T-cell (primary cell): ENCODE measurements around the gene NLGN4X. TPM values are rescaled to one million over a fixed set of nuclear protein-coding genes. Genes with fewer than 3 reads are reported as not detected.

Source experiments
- ATAC-seq, 4 experiments: fragments of 200-7000 bp in 3 of 4; fragments of 150-1000 bp in 1 of 4; cut with Tn5 transposase; replicated peaks in 1 of 4; 1 replicate in 3 of 4; 2 replicates in 1 of 4; pipeline ENCODE4 v1.10.0; 2021; ENCODE audit warnings: moderate library complexity in 3 of 4, mild to moderate bottlenecking in 2 of 4, moderate number of reproducible peaks in 1 of 4
- CTCF ChIA-PET, 2 donors: fragments of 300-600 bp; sonication (Branson Sonifier 250); formaldehyde crosslinking; loops; one replicate each; lab custom pipeline; 2022; ENCODE audit warnings: antibody characterized with exemption in 2 of 2; lab: Charles Lee
- POLR2A ChIA-PET, 2 donors: fragments of 300-600 bp; sonication (Branson Sonifier 250); formaldehyde crosslinking; loops; one replicate each; lab custom pipeline; 2022; ENCODE audit warnings: antibody characterized with exemption in 2 of 2; lab: Charles Lee
- DNase-seq, 35 experiments: peaks; one replicate each; pipeline versions ENCODE4 v3.0.0 to v3.0.0-alpha.2; 2013 to 2023
- H3K27ac ChIP-seq: one replicate; pipeline ENCODE4 v1.5.1; 2013; ENCODE audit warnings: low read length
- H3K27me3 ChIP-seq, 2 experiments: replicated peaks in 1 of 2; 1 replicate in 1 of 2; 2 replicates in 1 of 2; pipeline versions ENCODE4 v1.6.1 to v1.7.0; 2013; ENCODE audit warnings: low read length in 1 of 2, mixed read lengths in 1 of 2; ENCODE audit not compliant: control insufficient read depth in 2 of 2, insufficient read depth in 2 of 2; ENCODE audit errors: extremely low read depth in 1 of 2
- H3K36me3 ChIP-seq, 2 donors: 1 replicate in 1 of 2; 2 replicates in 1 of 2; pipeline versions ENCODE4 v1.6.1 to v1.7.0; 2013; ENCODE audit warnings: low read length in 1 of 2; ENCODE audit not compliant: control insufficient read depth in 2 of 2, insufficient read depth in 1 of 2; ENCODE audit errors: extremely low read depth in 1 of 2
- H3K4me1 ChIP-seq, 2 experiments: 1 replicate in 1 of 2; 2 replicates in 1 of 2; pipeline versions ENCODE4 v1.6.1 to v1.7.0; 2013; ENCODE audit warnings: low read length in 2 of 2, mixed read lengths in 1 of 2; ENCODE audit not compliant: insufficient read depth in 2 of 2, control insufficient read depth in 1 of 2; ENCODE audit errors: extremely low read depth in 1 of 2
- H3K4me3 ChIP-seq, 2 donors: 1 replicate in 1 of 2; 2 replicates in 1 of 2; pipeline versions ENCODE4 v1.5.1 to v1.7.0; 2013; ENCODE audit warnings: mild to moderate bottlenecking in 2 of 2, low read length in 1 of 2, moderate library complexity in 1 of 2; ENCODE audit not compliant: control insufficient read depth in 1 of 2; ENCODE audit errors: extremely low read depth in 1 of 2
- H3K9me3 ChIP-seq: 2 replicates; pipeline ENCODE4 v1.7.0; 2013
- H3K27ac Mint-ChIP-seq, 2 donors: one replicate each; pipeline ENCODE4 v1.8.0; 2020 to 2021; ENCODE audit warnings: mild to moderate bottlenecking in 2 of 2, mixed read lengths in 2 of 2
- H3K27me3 Mint-ChIP-seq, 2 donors: one replicate each; pipeline ENCODE4 v1.8.0; 2021 to 2022; ENCODE audit warnings: mixed read lengths in 2 of 2
- H3K36me3 Mint-ChIP-seq: one replicate; pipeline ENCODE4 v1.8.0; 2021; ENCODE audit warnings: mixed read lengths
- H3K4me1 Mint-ChIP-seq, 3 donors: one replicate each; pipeline ENCODE4 v1.8.0; 2020 to 2022; ENCODE audit warnings: mixed read lengths in 3 of 3, mild to moderate bottlenecking in 1 of 3
- H3K4me3 Mint-ChIP-seq, 3 donors: one replicate each; pipeline ENCODE4 v1.8.0; 2020 to 2022; ENCODE audit warnings: mild to moderate bottlenecking in 3 of 3, mixed read lengths in 3 of 3, moderate library complexity in 3 of 3
- H3K9me3 Mint-ChIP-seq, 3 donors: one replicate each; pipeline ENCODE4 v1.8.0; 2020 to 2022; ENCODE audit warnings: mixed read lengths in 3 of 3
- WGBS: methylation state at CpG from one replicate; pipeline ENCODE4 v1.1.5; 2013; ENCODE audit warnings: missing lambda C conversion rate; ENCODE audit not compliant: insufficient coverage; 5-methylcytosine and 5-hydroxymethylcytosine counted together
- total RNA-seq, 35 experiments: library from RNA in 6 of 35; stranded (reverse) in 6 of 35; fragments of 120-200 nt in 1 of 35; gene quantifications; one replicate each; pipeline versions ENCODE4 v1.2.1 to v1.2.4 and lab custom pipeline; 2013 to 2026

Gene NLGN4X
- total RNA-seq, 5 donors from 2014 or later (not counting 1 experiment from before 2014, with no cell fraction given), result 0.12 to 0.25 (median 0.13) TPM; not detected in 2

DNA sequence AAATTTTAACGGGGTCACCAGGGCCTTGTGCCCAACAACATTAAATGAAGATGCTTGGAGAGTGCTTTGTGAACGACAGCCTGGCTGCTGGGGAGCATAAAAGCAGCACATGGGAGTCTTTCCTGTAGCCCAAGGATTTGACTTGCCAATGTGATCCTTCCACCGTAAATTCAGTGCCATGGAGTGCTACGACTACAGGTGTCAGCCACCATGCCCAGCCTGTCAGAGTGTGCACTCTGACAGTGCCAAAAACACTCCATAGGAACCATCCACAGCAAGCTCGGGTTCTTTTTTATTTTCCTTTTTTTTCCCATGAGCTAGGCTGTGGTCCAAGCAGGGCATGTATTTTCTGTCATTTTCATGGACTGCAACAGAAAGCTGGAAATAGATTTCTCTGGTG, 156.9 kb downstream of the NLGN4X start:
- H3K4me1 Mint-ChIP-seq, result no peaks in the 10 kb centered on the region
- H3K27ac Mint-ChIP-seq, result no peak overlapping the region
- Histone ChIP-seq H3K27ac (no peak overlapping the region), H3K27me3 (no peaks in the 10 kb centered on the region), H3K4me3 (no peak overlapping the region), H3K4me1 (no peaks in the 10 kb centered on the region), H3K9me3 (no peaks in the 10 kb centered on the region), H3K36me3 (no peaks in the 10 kb centered on the region)
- POLR2A ChIA-PET, result no interaction called here
- WGBS, result 75% methylated on average over 2 of the region's 5 CpGs
- H3K27me3 Mint-ChIP-seq, result peaks cover 0 to 4% of the 10 kb centered on the region in 2 donors
- no peak for ATAC-seq
- no peak for DNase-seq
- CTCF ChIA-PET, result no interaction called here
- peaks cover 4 to 5% (median 5%) of the 10 kb centered on the region in 3 donors for H3K9me3 Mint-ChIP-seq
- no peaks in the 10 kb centered on the region for H3K36me3 Mint-ChIP-seq
- no peak overlapping the region for H3K4me3 Mint-ChIP-seq

DNA sequence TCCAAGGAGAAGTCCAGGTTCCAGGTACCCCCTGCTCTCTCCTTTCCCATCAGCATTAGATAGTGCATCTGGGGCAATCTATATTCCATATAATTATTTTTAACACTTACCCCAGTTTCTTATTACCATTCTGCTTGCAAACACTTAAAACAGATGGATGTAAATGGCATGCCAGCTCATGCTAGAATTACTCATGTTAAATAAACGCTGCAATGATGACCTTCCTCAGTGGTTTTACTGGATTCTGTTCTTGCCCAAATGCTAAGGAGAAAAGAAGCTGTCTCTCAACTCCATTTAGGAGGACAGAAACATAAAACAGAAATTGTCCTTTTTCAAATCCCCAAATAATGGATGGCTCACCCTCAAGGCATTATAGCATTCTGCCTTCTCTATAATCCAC, 161.1 kb downstream of the NLGN4X start:
- ChIA-PET CTCF (no interaction called here), POLR2A (no interaction called here)
- Histone ChIP-seq H3K4me1 (no peaks in the 10 kb centered on the region), H3K27ac (no peak overlapping the region), H3K9me3 (no peaks in the 10 kb centered on the region), H3K27me3 (no peaks in the 10 kb centered on the region), H3K4me3 (no peak overlapping the region), H3K36me3 (no peaks in the 10 kb centered on the region)
- H3K27me3 Mint-ChIP-seq, result peaks cover 0 to 4% of the 10 kb centered on the region in 2 donors
- H3K4me1 Mint-ChIP-seq, result no peaks in the 10 kb centered on the region
- no peaks in the 10 kb centered on the region for H3K36me3 Mint-ChIP-seq
- no peak for DNase-seq
- no peak overlapping the region for H3K27ac Mint-ChIP-seq
- ATAC-seq, result no peak
- H3K9me3 Mint-ChIP-seq, result peaks cover 1% of the 10 kb centered on the region in 3 donors
- H3K4me3 Mint-ChIP-seq, result no peak overlapping the region
- WGBS, result no CpG with 5 or more reads among the region's 1 CpG

DNA sequence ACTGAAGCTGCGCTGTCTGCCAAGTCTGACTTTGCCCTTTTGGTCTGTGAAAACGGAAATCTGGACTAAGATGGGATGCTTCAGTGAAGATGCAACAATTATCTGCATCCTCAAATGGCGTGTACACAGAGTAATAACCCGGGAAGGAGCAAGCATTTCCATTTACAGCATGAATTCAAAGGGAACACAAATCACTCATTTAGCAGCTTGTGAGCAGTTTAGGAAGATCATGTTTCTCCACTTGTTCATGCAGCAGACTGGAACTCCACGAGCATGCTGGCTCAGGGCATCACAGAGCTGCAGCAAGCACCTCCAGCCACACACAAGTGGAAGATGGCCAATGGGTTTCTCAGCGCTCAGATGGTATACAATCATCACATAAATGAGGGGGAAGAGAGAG, 175.5 kb downstream of the NLGN4X start:
- ChIA-PET CTCF (no interaction called here), POLR2A (no interaction called here)
- no peak overlapping the region for H3K4me3 Mint-ChIP-seq
- DNase-seq (no peak), ATAC-seq (no peak)
- H3K9me3 Mint-ChIP-seq, result peaks cover 3 to 5% (median 3%) of the 10 kb centered on the region in 3 donors
- Histone ChIP-seq H3K36me3 (no peaks in the 10 kb centered on the region), H3K27ac (no peak overlapping the region), H3K4me3 (no peak overlapping the region), H3K27me3 (no peaks in the 10 kb centered on the region), H3K9me3 (no peaks in the 10 kb centered on the region), H3K4me1 (no peaks in the 10 kb centered on the region)
- no peaks in the 10 kb centered on the region for H3K4me1 Mint-ChIP-seq
- no peak overlapping the region for H3K27ac Mint-ChIP-seq
- no CpG with 5 or more reads among the region's 6 CpGs for WGBS
- no peaks in the 10 kb centered on the region for H3K27me3 Mint-ChIP-seq
- no peaks in the 10 kb centered on the region for H3K36me3 Mint-ChIP-seq

DNA sequence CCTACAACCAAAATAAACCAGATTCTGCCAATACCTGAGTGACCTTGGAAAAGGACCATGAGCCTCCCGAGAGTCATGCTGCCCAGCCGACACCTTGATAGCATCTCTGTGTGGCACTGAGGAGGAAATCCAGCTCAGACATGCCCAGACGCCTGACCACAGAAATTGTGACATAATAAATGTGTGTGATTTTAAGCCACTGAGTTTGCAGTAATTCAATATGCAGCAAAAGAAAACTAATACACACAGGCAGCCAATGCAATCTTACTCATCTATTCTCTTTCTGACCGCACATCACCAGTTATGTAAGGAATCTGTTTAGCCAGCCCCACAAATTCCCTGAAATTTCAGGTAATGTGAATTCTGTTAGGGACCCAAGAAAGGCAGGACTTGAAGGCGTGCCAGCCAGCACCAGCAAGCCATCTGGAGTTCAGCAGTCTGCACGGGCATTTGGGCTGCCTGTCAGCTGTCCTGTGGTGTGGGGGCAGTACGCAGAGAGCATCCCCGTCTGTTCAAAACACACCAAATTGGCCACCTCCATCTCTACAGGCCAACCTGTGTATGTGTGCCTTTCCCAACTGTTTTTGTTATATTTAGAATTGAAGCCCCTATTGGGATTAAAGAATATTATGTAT, 176.4 kb downstream of the NLGN4X start:
- Mint-ChIP-seq H3K9me3 (peaks cover 3 to 6% (median 5%) of the 10 kb centered on the region in 3 donors), H3K27ac (no peak overlapping the region), H3K4me1 (no peaks in the 10 kb centered on the region), H3K36me3 (no peaks in the 10 kb centered on the region), H3K4me3 (no peak overlapping the region), H3K27me3 (no peaks in the 10 kb centered on the region)
- ATAC-seq (no peak), DNase-seq (no peak)
- CTCF ChIA-PET, result no interaction called here
- Histone ChIP-seq H3K36me3 (no peaks in the 10 kb centered on the region), H3K9me3 (no peaks in the 10 kb centered on the region), H3K27me3 (no peaks in the 10 kb centered on the region), H3K4me1 (no peaks in the 10 kb centered on the region), H3K27ac (no peak overlapping the region), H3K4me3 (no peak overlapping the region)
- POLR2A ChIA-PET, result no interaction called here
- no CpG with 5 or more reads among the region's 8 CpGs for WGBS

DNA sequence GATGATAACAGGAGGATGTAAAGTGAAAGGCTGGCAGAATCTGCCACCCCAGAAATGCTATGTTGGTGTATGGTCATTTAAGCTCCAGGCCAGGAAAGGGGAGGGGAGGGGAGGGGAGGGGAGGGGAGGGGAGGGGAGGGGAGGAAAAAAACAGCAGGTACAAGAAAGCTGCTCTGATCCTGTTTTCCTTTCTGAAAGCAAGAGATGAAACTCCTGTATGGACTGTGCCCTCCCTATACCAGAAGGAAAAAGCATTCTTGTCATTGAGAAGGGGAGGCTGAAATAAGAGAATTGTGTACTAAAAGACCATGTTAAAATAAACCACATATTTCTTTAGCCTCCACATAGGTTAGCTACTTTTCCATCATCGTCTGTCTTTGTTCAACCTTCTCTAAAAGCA, 179.5 kb downstream of the NLGN4X start:
- Mint-ChIP-seq H3K9me3 (peaks cover 0 to 9% (median 3%) of the 10 kb centered on the region in 3 donors), H3K27me3 (no peaks in the 10 kb centered on the region), H3K27ac (no peak overlapping the region), H3K36me3 (no peaks in the 10 kb centered on the region), H3K4me3 (no peak overlapping the region), H3K4me1 (no peaks in the 10 kb centered on the region)
- Histone ChIP-seq H3K36me3 (no peaks in the 10 kb centered on the region), H3K4me3 (no peak overlapping the region), H3K27ac (no peak overlapping the region), H3K4me1 (no peaks in the 10 kb centered on the region), H3K9me3 (no peaks in the 10 kb centered on the region), H3K27me3 (no peaks in the 10 kb centered on the region)
- ChIA-PET CTCF (interaction anchor here in 1 of 2 donors (0.7 kb wide), 1 partner anchor 700 kb away, joined by 4 read pairs; no protein-coding TSS in a partner anchor), POLR2A (no interaction called here)
- no peak for DNase-seq
- no peak for ATAC-seq
- no CpG with 5 or more reads among the region's 1 CpG for WGBS

DNA sequence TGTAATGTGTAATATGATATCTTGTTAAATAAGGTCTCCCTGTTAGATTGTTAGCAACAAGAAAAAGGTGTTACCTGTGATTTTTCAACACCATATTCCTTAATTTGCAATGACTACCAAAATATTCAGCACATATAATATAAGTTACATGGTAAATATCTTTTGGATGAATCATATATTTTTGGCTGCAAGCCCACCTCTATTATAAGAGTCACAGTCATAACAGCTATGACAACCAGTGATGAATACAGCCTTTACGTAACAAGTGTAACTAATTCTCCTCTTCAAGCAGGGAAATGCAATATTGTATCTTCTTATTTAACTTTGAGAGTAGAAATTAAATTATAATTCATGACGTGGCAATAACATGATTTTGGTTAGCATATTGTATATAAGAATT, 187.0 kb downstream of the NLGN4X start:
- Mint-ChIP-seq H3K9me3 (peaks cover 0 to 7% (median 5%) of the 10 kb centered on the region in 3 donors), H3K27me3 (no peaks in the 10 kb centered on the region), H3K4me1 (no peaks in the 10 kb centered on the region), H3K4me3 (no peak overlapping the region), H3K27ac (no peak overlapping the region), H3K36me3 (no peaks in the 10 kb centered on the region)
- H3K27ac ChIP-seq, result no peak overlapping the region
- no peaks in the 10 kb centered on the region for H3K4me1 ChIP-seq
- no peak overlapping the region for H3K4me3 ChIP-seq
- no peaks in the 10 kb centered on the region for H3K27me3 ChIP-seq
- DNase-seq (no peak), ATAC-seq (no peak)
- H3K9me3 ChIP-seq, result no peaks in the 10 kb centered on the region
- ChIA-PET CTCF (no interaction called here), POLR2A (interaction anchor here in 1 of 2 donors (0.7 kb wide), 1 partner anchor 13 kb away, joined by 4 read pairs; no protein-coding TSS in a partner anchor)
- WGBS, result no CpG with 5 or more reads among the region's 2 CpGs
- no peaks in the 10 kb centered on the region for H3K36me3 ChIP-seq
